ENCODE measurements around the gene PAQR4. TPM values are rescaled to one million over a fixed set of nuclear protein-coding genes. Genes with fewer than 3 reads are reported as not detected.

The PAQR4 gene
- total and polyA plus RNA-seq, 2 of the 13 experiments (the other 11 are each of a cell fraction or from before 2014, with no cell fraction given), result 15.9 to 24.8 TPM

GRCh38 chr16:2980227-2981176 lies 11.4 kb downstream of the PAQR4 start, which contains the start of gene PKMYT1 (continued):
- no peak; the same call in 1 of the 2 replicates for TF ChIP-seq MEIS1 (CRISPR knock-in tag; IDR thresholded peaks at IDR 0.05; ENCODE audit: borderline replicate concordance)
- TF ChIP-seq KMT2B (CRISPR knock-in tag; IDR thresholded peaks at IDR 0.05), result no peak; the same call in 1 of the 2 replicates
- peak; percentile 77; the same call in 1 of the 2 replicates for TF ChIP-seq ZBTB7A (CRISPR knock-in tag; IDR thresholded peaks at IDR 0.05)
- no peak for TF ChIP-seq SP2 (CRISPR knock-in tag; IDR thresholded peaks at IDR 0.05)
- no peak for TF ChIP-seq ZNF367 (CRISPR knock-in tag; IDR thresholded peaks at IDR 0.05; ENCODE audit: borderline replicate concordance)
- TF ChIP-seq, protein P1, sequence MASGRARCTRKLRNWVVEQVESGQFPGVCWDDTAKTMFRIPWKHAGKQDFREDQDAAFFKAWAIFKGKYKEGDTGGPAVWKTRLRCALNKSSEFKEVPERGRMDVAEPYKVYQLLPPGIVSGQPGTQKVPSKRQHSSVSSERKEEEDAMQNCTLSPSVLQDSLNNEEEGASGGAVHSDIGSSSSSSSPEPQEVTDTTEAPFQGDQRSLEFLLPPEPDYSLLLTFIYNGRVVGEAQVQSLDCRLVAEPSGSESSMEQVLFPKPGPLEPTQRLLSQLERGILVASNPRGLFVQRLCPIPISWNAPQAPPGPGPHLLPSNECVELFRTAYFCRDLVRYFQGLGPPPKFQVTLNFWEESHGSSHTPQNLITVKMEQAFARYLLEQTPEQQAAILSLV (CRISPR knock-in tag; IDR thresholded peaks at IDR 0.05; ENCODE audit: borderline replicate concordance), result peak; percentile 30; the same call in 1 of the 2 replicates
- no peak for TF ChIP-seq MATR3 (CRISPR knock-in tag; IDR thresholded peaks at IDR 0.05)
- TF ChIP-seq ZNF451 (CRISPR knock-in tag; IDR thresholded peaks at IDR 0.05), result 0 out of 2 replicates have a peak, but pooled peaks have one; percentile 34
- no peak for TF ChIP-seq ZNF7 (CRISPR knock-in tag; IDR thresholded peaks at IDR 0.05)
- no peak for TF ChIP-seq ZBTB4 (CRISPR knock-in tag; IDR thresholded peaks at IDR 0.05; ENCODE audit: borderline replicate concordance)
- TF ChIP-seq ZNF761 (CRISPR knock-in tag; conservative IDR thresholded peaks at IDR 0.05), result 0 out of 2 replicates have a peak, but pooled peaks have one; percentile 18
- no peak; the same call in 1 of the 2 replicates for TF ChIP-seq NR2F6 (IDR thresholded peaks at IDR 0.05)
- TF ChIP-seq NR2F6 (CRISPR knock-in tag; IDR thresholded peaks at IDR 0.05), result no peak; the same call in 1 of the 2 replicates
- TF ChIP-seq SKIL (CRISPR knock-in tag; IDR thresholded peaks at IDR 0.05; ENCODE audit: borderline replicate concordance), result no peak
- no peak for TF ChIP-seq STAG1 (CRISPR knock-in tag; IDR thresholded peaks at IDR 0.05)
- TF ChIP-seq RCOR2 (CRISPR knock-in tag; IDR thresholded peaks at IDR 0.05), result no peak
- TF ChIP-seq AGO1 (IDR thresholded peaks at IDR 0.05; ENCODE audit: low read depth, low read length, poor library complexity, severe bottlenecking), result no peak
- TF ChIP-seq MAFF (IDR thresholded peaks at IDR 0.05; ENCODE audit: low read depth, low read length), result no peak
- TF ChIP-seq PHF5A (CRISPR knock-in tag; IDR thresholded peaks at IDR 0.05; ENCODE audit: low read depth, unreplicated experiment), result peak; percentile 44
- no peak for TF ChIP-seq HNRNPL (IDR thresholded peaks at IDR 0.05; ENCODE audit: low read depth, low read length)
- TF ChIP-seq CCDC6 (CRISPR knock-in tag; IDR thresholded peaks at IDR 0.05), result no peak; the same call in 1 of the 2 replicates
- TF ChIP-seq ZNF496 (CRISPR knock-in tag; IDR thresholded peaks at IDR 0.05; ENCODE audit: insufficient replicate concordance), result no peak
- no peak for TF ChIP-seq EZH2 (conservative IDR thresholded peaks at IDR 0.05; ENCODE audit: low read depth, low read length)
